Fibroblast of skin of abdomen (primary cell): Measurements from ENCODE around the gene ABCA2.
A peak's percentile ranks its signal among the peaks of the same experiment; 100 is the strongest.

Source experiments
- DNase-seq: peaks from one replicate; pipeline ENCODE4 v3.0.0-alpha.2; 2013

ABCA2 gene

DNA sequence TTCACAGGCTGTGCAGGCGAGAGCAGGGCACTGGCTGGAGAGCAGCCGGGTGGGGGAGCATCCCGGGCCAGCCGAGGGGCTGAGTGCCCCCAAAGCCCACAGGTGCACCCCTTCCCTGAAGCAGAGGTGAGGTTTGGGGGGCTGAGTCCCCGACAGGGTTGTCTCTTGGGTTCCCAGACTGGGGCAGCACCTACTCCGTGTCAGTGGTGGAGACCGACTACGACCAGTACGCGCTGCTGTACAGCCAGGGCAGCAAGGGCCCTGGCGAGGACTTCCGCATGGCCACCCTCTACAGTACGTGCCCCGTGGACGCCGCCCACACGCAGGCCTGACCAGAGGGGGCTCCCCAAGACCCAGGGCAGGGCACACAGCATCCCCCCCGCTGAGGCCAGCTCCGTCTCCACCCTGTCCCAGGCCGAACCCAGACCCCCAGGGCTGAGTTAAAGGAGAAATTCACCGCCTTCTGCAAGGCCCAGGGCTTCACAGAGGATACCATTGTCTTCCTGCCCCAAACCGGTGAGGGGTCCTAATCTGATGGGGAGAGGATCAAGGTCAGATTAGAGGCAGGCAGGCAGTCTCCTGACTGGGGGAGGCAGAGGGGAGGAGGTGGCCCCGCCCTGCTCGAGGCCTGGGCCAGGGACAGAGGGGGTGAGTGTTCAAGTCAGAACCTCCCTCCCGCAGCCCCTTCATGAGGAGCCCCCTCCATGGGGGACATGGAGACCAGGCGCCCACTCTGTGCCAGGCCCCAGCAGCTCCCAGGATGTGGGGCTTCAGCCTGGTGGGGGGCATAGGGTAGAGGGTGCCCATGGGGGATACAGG, 48.1 kb downstream of the ABCA2 start:
- DNase-seq, result no peak

DNA sequence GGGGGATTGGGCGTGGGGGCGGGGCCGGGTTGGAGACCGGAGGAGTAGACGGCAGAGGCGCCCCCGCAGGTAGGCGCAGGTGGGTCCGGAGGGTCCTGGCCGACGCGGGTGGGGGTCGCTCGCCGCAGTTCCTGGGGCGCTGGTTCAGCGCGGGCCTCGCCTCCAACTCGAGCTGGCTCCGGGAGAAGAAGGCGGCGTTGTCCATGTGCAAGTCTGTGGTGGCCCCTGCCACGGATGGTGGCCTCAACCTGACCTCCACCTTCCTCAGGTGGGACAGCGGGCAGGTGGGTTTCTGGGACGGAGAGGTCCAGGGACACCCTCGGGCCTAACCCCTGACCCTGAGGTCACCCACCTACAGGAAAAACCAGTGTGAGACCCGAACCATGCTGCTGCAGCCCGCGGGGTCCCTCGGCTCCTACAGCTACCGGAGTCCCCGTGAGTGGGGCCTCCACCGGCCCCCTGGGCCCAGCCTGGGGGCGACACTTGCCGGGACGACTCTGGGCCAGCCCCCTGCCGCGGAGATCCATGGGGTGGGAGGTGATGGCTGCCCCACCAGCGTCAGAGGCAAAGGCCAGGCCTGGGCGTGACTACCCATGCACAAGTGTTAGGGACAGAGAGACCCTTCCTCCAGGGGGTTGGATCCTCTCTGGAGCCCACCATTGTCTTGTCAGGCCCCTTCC, 49.0 kb downstream of the ABCA2 start:
- DNase-seq, result no peak

DNA sequence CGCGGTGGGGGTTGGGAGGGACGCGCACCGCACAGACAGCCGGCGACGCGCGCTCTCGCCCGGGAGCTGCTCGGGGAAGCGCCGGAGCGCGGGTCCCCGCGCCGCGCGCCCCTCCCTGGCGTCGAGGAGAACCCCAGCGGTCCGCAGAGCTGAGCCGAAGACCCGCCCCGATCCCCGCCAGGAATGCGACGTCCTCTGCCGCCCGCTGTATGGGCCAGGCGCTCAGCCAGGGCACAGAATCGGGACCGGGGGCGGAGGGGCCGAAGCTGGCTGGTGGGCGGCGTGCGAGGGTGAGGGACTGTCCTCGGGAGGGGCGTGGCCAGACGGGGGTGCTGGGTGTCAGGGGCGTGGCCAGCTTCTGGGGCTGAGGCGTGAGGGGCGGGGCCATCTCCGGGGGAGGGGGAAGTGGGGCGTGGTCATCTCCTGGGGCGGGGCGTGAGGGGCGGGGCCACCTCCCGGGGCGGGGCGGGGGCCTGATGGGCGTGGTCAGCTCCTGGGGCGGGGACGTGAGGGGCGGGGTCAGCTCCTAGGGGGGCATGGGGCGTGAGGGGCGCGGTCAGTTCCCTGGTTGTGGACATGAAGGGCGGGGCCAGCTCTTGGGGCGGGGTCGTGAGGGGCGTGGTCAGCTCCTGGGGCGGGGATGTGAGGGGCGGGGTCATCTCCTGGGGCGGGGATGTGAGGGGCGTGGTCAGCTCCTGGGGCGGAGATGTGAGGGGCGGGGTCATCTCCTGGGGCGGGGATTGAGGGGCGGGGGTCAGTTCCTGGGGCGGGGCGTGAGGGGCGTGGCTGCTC, 49.8 kb downstream of the ABCA2 start:
- peak; percentile 21 for DNase-seq

DNA sequence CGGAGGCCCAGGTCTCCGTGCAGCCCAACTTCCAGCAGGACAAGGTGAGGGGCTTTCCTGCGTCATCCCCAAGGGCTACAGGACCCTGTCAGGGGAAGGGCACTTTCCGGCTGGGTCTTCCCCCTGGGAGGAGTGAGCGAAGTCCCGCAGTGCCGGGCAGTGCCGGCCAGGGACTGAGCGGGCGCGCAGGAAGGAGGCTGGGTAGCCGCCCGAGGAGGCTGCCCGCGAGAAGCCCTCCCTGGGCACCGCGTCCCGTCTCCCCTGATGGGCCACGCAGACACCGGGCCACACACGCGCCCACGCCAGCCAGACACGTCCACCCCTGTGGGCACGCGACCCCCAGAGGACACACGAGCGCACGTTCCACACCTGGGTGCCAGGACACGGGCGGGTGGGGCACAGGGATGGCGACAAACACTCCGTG, 50.4 kb downstream of the ABCA2 start:
- DNase-seq, result no peak

DNA sequence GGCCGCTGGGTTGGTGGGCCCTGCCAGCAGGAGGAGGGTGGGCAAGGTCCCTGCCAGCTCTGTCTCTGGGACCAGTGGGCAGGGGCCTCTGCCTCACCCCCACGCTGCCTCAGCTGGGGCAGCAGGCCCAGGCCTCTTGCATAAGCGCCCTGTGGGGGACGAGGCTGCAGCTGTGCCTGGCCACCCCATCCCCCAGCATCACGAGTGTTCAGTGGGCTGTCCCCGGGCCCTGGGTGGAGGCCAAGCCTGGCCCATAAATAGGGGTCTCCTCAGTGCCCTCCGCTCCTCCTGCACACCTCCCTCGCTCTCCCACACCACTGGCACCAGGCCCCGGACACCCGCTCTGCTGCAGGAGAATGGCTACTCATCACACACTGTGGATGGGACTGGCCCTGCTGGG, 50.8 kb downstream of the ABCA2 start, which contains the start of gene PTGDS:
PTGDS (plus strand) TSS at position 282 of the 400 bp plus-strand sequence; CDS start at position 357, 75 bp downstream.
- no peak for DNase-seq

DNA sequence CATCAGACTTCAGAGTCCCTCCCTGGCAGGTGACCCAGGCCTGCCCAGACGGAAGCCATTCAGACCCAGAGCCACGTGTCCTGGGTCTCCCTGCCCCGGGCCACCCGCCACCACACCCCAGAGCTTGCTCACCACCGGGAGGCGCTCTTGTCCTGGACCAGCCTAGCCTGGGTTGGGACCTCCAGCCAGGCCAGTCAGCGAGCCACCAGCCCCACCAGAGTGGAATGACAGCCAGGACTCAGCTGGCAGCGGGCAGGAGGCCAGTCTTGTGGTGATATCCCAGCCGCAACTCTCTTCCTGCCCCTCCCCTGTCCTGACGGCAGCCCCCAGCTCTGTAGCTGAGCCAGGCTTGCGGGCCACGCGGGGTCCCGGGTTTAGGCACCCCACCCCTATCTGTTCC, 52.4 kb downstream of the ABCA2 start:
- no peak for DNase-seq

DNA sequence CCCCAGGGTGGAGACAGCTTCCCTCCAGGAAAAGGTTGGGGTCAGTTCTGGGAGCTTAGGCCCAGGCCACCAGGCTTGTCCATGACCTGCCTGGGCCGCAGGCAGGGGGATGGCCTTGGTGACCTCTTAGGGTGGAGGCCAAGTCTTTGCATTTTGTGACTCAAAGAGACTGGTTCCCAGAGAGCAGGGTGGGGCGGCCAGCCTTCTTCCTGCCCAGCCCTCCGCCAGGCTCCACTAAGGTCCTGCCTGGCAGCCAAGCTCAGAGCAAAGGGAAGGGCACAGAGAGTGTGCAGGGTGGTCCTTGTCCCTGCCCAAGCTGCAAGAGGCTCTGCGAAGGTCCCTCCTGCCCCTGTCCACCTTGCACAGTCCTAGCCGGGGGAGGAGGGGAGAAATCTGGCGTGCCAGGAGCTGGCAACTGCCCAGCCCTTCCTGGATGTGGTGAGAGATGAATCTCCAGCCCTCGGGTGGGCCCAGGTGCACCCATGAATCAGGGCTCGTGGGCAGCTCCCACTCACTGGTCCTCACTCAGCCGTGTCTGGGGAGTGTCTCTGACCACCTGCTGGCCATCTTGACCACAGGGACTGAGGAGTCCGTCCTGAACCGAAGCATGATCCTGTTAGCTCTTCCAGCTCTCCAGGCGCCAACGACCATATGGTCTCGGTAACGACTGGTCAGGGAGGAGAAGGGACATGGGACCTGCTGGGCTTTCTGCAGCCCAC, 53.1 kb downstream of the ABCA2 start:
- DNase-seq, result no peak

DNA sequence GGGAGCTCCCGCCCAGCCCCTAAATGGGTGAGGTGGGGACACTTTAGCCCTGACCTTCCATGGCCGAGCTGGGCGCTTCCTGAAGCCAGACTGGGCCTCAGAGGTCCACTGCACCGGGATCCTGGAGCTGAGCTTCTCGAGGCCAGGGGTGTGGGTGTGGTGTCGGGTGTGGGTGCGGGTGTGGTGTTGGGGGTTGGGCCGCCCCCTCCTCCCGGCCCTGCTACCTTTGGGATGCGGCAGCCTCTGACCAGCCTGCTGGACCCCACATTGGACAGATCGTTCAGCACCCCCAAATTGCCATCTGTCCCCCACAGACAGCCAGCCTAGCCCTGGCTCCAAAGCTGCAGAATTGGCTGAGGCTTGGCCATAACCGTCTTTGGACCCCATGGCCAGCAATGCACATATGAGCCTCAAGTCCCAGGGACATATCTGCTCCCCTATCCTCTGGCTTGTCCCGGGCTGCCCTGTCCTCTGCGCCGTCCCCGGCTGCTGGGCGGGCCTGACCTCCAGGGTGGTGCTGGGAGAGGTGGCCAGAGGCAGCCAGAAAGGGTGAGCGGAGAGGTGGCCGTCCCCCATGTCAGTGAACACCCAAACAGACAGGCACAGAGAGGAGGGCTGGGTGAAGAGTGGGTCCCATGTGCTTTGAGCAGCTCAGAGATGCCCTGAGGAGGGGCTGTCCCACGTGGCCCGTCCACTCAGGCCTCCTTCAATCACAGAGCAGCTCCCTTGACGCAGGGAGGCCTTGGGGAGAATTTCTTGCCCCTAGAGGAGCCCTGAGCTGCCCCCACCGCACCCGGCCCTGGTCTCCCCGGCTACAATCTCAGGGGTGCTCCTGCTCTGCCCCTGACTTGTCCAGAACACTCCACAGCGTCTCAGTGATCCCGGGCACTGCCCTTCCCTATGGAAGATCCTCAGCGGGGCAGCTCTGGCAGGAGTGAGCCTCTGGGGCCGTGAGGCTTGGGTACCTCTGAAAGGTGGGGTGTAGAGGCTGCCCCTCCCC, 54.1 kb downstream of the ABCA2 start:
- no peak for DNase-seq

DNA sequence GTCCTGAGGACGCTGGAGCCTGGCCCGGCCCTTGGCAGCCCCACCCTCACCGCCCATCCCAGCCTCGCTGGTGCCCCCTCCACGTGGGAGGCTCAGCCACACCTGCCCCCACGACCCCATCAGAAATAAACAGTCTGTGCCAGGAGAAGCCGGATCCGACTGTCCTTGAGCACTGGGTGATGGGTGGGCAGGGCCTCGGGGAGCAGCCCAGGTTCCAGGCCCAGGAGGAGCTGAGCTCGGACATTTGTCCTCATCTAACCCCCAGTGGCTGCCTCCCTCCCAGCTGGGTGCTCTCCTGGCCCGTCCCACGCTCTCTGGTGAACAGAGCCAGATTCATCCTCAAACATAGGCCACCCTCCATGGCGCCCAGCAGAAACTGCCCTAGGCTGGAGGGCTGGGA, 55.3 kb downstream of the ABCA2 start:
- DNase-seq, result no peak

DNA sequence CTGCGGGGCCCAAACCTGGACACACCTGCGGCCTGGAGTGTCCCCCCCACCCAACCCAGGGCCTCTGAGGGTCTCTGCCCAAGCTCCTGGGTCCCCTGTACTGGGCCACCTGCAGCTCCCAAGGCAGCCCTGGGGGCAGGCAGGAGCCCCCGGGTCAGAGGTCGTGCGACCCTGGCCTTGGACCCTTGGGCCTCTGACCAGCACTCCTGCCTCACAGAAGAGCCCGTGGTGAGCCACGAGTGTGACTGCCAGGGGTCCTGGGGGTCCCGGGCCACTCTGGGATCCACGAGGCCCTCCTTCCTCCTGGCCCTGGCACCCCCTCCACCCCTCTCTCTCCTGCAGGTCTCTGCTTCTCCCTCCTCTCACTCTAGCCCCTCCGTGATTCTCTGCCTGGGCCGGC, 55.7 kb downstream of the ABCA2 start:
- no peak for DNase-seq

DNA sequence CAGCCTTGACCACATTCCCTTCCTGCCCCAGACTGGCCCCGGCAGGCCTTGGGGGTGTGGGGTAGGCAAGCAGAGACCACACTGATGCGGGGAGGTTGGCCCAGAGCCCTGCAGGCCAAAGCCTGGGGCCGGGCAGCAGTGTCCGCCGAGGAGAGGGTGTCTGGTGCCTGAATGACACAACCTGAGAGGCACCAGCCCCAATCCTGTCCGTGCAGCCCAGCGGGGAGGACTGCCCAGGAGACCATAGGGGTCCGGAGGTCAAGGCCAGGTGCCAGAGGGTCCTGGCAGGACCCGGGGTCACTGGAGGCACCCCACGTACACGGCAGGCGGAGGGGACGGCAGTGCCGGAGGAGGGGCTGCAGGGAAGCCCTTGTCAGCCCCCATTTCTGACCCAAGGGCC, 56.3 kb downstream of the ABCA2 start:
- DNase-seq, result no peak

DNA sequence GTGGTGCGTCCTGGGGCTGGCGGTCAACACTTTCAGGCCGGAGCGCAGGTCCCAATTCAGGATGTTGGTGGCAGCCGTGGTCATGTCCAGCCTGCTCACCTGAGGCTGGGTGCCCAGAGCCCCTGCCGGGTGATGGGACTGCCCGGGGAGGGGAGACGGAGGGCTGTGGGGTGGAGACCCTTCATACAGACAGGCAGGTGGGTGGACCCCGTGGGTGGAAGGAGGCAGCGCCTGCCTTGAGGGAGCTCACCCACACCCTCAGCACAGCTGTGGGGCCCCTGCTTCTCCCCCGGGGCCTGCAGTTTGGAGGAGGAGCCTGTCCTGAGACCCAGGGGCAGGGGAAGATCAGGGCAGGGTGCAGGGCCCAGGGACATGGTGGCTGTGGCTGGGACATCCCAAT, 57.7 kb downstream of the ABCA2 start:
- DNase-seq, result no peak

DNA sequence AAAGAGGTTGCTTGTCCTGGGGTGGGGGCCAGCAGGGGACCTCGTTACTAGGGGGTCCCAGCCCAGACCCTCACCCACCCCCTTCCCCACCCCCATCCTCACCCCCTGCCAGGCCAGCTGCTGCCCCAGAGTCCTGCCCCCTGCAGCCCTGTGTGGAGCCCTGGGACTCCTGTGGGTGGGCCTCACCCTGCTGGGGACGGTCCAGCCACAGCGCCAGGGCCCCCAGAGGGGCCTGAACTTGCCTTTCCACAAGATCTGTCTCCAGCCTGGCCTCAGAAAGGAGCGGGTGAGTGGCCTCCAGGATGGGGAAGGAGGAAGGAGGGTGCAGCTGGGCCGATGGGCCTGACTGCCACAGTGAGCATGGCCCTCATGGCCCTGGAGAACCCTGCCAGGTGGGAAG, 58.3 kb downstream of the ABCA2 start:
- no peak for DNase-seq

DNA sequence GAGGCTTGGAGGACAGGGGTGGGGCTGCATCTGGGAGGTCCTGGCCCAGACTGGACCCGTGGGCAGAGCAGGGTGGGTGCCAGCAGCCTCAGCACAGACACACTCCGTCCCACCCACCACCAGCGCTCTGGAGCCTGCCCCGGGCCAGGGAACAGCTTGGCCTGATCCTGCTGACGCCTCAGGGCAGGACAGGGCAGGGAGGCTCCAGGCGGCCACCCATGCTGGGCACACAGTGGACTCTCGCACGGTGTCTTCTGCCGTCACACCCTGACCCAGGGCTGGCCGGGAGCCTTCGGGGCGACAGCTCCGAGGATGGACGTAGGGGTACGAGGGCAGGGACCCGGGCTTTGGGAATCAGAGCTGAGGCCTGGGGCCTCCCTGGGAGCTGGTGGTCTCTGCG, 58.9 kb downstream of the ABCA2 start:
- no peak for DNase-seq

DNA sequence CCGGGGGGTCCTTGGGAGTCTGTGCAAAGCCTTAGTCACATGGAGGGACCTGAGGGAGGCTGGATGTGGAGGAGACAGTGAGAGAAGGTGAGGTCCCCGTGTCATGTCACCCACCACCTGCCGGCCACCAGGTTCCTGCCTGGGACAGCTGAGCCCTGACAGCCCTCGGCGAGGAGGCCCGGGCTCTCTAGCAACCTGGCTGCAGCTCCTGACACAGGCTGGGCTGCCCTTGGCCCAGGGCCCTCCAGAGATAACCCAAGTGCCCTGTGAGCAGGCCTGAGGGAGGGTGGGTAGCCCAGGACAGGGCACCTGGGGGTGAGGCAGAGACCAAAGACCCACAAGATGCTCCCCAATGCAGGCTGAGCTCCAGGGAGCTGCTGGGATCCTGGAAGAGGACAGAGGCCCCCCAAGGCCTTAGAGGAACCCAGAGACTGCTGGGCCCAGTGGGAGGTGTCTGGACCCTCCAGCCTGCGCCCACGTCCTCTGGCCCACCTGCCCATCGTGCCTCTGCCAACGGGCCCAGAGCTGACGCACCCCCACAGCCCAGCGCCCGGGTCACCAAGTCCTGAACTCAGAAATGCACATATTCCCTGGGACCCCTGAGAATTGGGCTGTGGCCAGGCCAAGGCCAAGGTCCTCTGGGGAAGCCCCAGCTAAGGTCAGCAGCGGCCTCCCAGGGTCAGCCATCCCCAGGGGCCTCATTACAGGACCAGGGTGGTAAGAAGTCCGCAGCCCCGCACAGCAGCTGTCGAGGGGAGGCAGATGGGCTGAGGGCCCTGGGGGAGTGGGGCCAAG, 59.5 kb downstream of the ABCA2 start:
- no peak for DNase-seq

DNA sequence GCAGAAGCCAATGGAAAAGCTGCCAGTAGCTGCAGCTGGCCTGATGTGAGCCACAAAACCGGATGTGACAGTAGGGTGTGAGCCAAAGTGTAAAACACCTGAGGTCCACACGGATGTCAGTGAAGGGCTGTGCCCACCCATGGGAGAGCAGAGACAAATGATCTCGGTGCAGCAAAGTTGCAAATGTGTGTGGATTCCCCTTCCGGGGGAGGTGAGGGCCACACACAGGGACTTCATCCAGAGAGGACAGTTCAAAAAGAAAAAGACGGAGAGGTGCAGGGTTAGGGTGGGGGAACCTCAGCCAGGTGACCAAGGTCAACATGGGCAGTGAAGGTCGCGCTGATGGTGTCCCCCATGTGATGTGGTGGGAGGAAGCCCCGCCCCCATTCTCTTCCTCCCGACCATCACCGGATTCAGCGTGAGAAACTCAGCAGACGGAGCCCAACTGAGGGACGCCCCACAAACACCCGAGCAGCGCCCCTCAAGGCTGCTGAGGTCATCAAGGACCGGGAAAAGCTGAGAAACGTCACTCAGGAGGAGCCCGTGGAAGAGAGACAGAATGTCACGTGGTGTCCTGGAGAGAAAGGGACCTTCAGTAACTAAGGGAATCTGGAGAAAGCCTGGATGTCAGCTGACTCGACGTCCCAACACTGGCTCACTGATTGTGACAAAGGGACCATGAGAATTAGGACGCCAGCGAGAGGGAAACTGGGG, 62.1 kb downstream of the ABCA2 start:
- no peak for DNase-seq

DNA sequence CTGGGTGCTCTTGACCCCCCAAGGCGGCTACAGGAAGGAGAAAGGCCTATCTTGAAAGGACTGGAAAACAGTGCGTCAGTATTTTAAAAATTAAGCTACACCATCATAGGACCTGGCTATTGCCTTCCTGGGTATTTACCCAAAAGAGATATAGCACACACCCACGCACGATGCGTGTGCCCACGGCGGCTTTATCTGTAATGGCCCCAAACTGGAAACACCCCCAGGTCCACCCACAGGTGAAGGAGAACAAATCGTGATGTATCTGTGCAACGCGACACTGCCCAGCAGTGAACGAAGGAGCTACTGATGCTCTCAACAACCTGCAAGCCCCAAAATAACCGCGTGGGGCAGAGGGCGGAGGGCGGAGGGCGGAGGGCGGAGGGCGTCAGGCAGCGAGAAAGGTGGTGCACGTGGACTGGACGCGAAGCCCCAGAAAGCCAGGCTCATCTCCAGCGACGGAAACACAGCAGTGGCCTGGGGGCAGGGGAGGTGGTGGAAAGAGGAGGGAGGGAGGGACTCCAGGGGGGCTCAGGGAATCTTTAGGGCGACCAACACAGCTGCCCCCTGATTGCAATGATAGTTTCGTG, 63.1 kb downstream of the ABCA2 start:
- DNase-seq, result no peak

DNA sequence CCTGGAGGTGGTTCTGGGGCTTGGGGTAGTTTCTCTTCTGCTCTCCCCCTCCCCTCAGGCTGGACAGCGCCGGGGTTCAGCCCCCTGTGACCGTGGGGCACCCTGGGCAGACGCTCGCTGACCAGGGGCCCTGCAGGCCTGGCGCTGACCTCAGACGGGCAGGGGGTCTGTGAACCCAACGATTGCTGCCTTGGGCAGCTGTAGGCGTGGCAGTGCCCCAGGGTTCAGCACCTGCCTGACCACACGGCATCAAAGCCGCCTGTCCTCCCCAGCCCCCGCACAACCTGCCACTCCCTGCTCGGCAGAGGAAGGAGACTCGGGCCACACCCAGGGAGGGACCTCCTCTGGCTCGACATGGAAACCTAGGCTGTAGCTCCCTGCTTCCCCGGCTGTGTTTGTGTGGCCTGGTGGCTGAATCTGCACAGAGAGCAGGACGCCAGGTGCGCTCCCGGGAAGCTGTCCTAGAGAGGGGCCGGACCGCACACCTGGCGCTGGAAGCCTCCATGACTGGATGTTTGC, 63.8 kb downstream of the ABCA2 start:
- DNase-seq, result no peak

DNA sequence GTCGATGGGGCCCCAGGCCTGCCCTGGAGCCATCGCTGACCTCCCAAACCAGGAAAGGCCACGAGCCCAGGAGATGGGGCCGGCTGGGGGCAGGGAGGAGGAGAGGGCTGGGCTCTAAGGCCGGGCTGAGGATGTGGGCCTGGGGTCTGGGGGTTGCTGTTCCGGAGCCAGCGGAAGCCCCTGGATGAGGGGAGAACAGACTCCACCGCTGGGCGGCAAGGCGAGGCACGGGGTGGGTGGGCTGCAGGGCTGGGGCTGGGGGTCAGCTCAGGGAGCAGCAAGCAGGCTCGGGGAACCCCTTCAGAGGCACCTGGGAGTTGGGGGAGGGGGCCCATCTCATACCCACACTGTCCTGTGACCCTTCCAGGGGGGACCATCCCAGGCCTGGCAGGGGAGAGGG, 64.3 kb downstream of the ABCA2 start:
- DNase-seq, result no peak
